Activated CD4-positive, CD25-positive, alpha-beta regulatory T cell (primary cell): ENCODE data around the gene RBM33.

ENCODE experiments used
- DNase-seq, 4 experiments: peaks; one replicate each; lab custom pipeline; 2025; lab: John Stamatoyannopoulos, UW

RBM33 gene

GRCh38 chr7:155727616-155728015 is 83.2 kb downstream of the RBM33 start:
- no peak for DNase-seq

GRCh38 chr7:155728116-155728515 is 83.7 kb downstream of the RBM33 start:
- no peak for DNase-seq

- DNase-seq, result no peak
Observed at GRCh38 chr7:155729847-155730246, 85.4 kb downstream of the RBM33 start.

GRCh38 chr7:155731380-155731779 is 86.9 kb downstream of the RBM33 start:
- DNase-seq, result no peak

- DNase-seq, result no peak
Observed at GRCh38 chr7:155731871-155732270, 87.4 kb downstream of the RBM33 start.

- DNase-seq, result no peak
Observed at GRCh38 chr7:155732286-155732685, 87.8 kb downstream of the RBM33 start.

GRCh38 chr7:155733582-155734444 is 89.4 kb downstream of the RBM33 start:
- DNase-seq, result no peak

GRCh38 chr7:155734445-155734809 is 90.0 kb downstream of the RBM33 start:
- DNase-seq, result no peak

- DNase-seq, result no peak
Observed at GRCh38 chr7:155735442-155736115, 91.1 kb downstream of the RBM33 start.

GRCh38 chr7:155737590-155737989 is 93.1 kb downstream of the RBM33 start:
- no peak for DNase-seq

GRCh38 chr7:155738104-155738503 is 93.6 kb downstream of the RBM33 start:
- no peak for DNase-seq

- DNase-seq, result peak in 3 of 4 experiments; percentile 7 to 48 (median 18)
Observed at GRCh38 chr7:155738652-155739537, 94.4 kb downstream of the RBM33 start.

- no peak for DNase-seq
Observed at GRCh38 chr7:155739538-155740143, 95.2 kb downstream of the RBM33 start.

GRCh38 chr7:155741082-155741481 is 96.6 kb downstream of the RBM33 start:
- DNase-seq, result no peak

GRCh38 chr7:155741805-155742204 is 97.3 kb downstream of the RBM33 start:
- DNase-seq, result no peak

GRCh38 chr7:155743177-155743576 is 98.7 kb downstream of the RBM33 start:
- DNase-seq, result no peak

- DNase-seq, result no peak
Observed at GRCh38 chr7:155744971-155745683, 100.7 kb downstream of the RBM33 start.

- DNase-seq, result no peak
Observed at GRCh38 chr7:155745737-155746136, 101.3 kb downstream of the RBM33 start.

GRCh38 chr7:155746188-155746587 is 101.7 kb downstream of the RBM33 start:
- no peak for DNase-seq

- no peak for DNase-seq
Observed at GRCh38 chr7:155747209-155747608, 102.7 kb downstream of the RBM33 start.

- DNase-seq, result no peak
Observed at GRCh38 chr7:155749578-155749977, 105.1 kb downstream of the RBM33 start.
